ENCODE data around the gene ARFGAP1.

DNA sequence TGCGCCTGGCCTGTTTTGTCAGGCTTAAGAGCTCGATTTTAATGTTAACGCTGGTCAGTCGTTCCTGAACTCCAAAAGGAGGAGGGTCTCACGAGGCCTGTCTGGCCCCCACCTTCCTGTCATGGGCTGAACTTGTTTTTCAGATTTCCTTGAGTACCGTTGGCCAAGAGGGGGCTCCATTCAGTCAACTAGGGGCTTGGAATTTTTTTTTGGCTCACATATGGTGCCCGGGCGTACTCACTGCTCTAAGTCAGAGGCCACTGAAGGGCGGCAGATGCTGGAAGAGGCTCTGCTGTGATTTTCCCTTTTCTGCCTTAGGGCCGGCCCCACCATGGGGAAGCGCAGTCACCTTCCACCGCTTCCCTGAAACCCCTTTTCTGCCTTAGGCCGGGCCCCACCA is 43.8 kb upstream of the ARFGAP1 start:
- TF ChIP-seq EZH2 (IDR thresholded peaks at IDR 0.05) (no peak), POLR2AphosphoS5 (IDR thresholded peaks at IDR 0.05; ENCODE audit: borderline replicate concordance, low read depth, low read length) (no peak), FOXP2 (optimal IDR thresholded peaks at IDR 0.05; ENCODE audit: control extremely low read depth, extremely low read length, insufficient read depth) (no peak)
